Natural killer cell (primary cell): ENCODE data around the gene BAHCC1. TPM values are rescaled to one million over a fixed set of nuclear protein-coding genes. Genes with fewer than 3 reads are reported as not detected.

Experiments used
- ATAC-seq, 3 donors: fragments of 150-1000 bp in 2 of 3; fragments of 200-7000 bp in 1 of 3; cut with Tn5 transposase; 1 replicate in 1 of 3; 2 replicates in 2 of 3; pipeline ENCODE4 v1.10.0; 2021; ENCODE audit warnings: mild to moderate bottlenecking in 2 of 3, moderate library complexity in 2 of 3
- DNase-seq, 2 donors: peaks; one replicate each; pipeline versions ENCODE4 v3.0.0 to v3.0.0-alpha.2; 2013 to 2021; ENCODE audit warnings: mixed read lengths in 1 of 2
- H3K27ac ChIP-seq: one replicate; pipeline ENCODE4 v1.5.1; 2013; ENCODE audit warnings: mild to moderate bottlenecking, low read length
- H3K27me3 ChIP-seq: one replicate; pipeline ENCODE4 v1.6.1; 2013; ENCODE audit warnings: low read length; ENCODE audit not compliant: control insufficient read depth, insufficient read depth
- H3K36me3 ChIP-seq: one replicate; pipeline ENCODE4 v1.6.1; 2013; ENCODE audit warnings: low read length; ENCODE audit not compliant: control insufficient read depth, insufficient read depth
- H3K4me1 ChIP-seq: one replicate; pipeline ENCODE4 v1.6.1; 2013; ENCODE audit warnings: low read length; ENCODE audit not compliant: control insufficient read depth, insufficient read depth
- H3K4me3 ChIP-seq: one replicate; pipeline ENCODE4 v1.5.1; 2013; ENCODE audit warnings: low read length
- H3K9me3 ChIP-seq: one replicate; pipeline ENCODE4 v1.6.1; 2013; ENCODE audit warnings: low read length; ENCODE audit not compliant: control insufficient read depth, insufficient read depth
- H3K27ac Mint-ChIP-seq, 2 donors: one replicate each; pipeline ENCODE4 v1.8.0; 2022; ENCODE audit warnings: mild to moderate bottlenecking in 2 of 2, mixed read lengths in 2 of 2, moderate library complexity in 1 of 2
- H3K27me3 Mint-ChIP-seq, 2 donors: one replicate each; pipeline ENCODE4 v1.8.0; 2022; ENCODE audit warnings: low read depth in 2 of 2, mixed read lengths in 2 of 2
- H3K36me3 Mint-ChIP-seq: one replicate; pipeline ENCODE4 v1.8.0; 2022; ENCODE audit warnings: mixed read lengths
- H3K4me1 Mint-ChIP-seq, 2 donors: one replicate each; pipeline ENCODE4 v1.8.0; 2022; ENCODE audit warnings: mixed read lengths in 2 of 2
- H3K4me3 Mint-ChIP-seq: one replicate; pipeline ENCODE4 v1.8.0; 2022; ENCODE audit warnings: mild to moderate bottlenecking, moderate library complexity, mixed read lengths
- H3K9me3 Mint-ChIP-seq, 2 donors: one replicate each; pipeline ENCODE4 v1.8.0; 2022; ENCODE audit warnings: mixed read lengths in 2 of 2
- CTCF ChIP-seq: fragments of 200-600 bp; IDR thresholded peaks from one replicate; pipeline ENCODE4 v1.8.0; 2022; ENCODE audit warnings: antibody characterized with exemption
- WGBS: methylation state at CpG from one replicate; pipeline ENCODE4 v1.1.7; 2013; ENCODE audit warnings: missing lambda C conversion rate; ENCODE audit not compliant: insufficient coverage; 5-methylcytosine and 5-hydroxymethylcytosine counted together
- intact Hi-C: fragments of 100-400 bp; cut with micrococcal nuclease; formaldehyde crosslinking; loops from one replicate; pipeline ENCODE4 v1.14.2; 2022
- total RNA-seq, 4 donors: library from RNA; stranded (reverse); fragments of 120-200 nt in 1 of 4; gene quantifications; one replicate each; pipeline versions ENCODE4 v1.2.3 to v1.2.4, GENCODE V29; 2013 to 2022

The BAHCC1 gene
- total RNA-seq, 3 donors from 2014 or later (not counting 1 experiment from before 2014, with no cell fraction given) = 2.9 to 17.3 (median 5.7) TPM

GRCh38 chr17:81402530-81402941 is 7.3 kb downstream of the BAHCC1 start:
- peaks cover 19 to 26% of the 10 kb centered on the region in 2 donors for H3K4me1 Mint-ChIP-seq
- Histone ChIP-seq H3K4me1 (peaks cover 28% of the 10 kb centered on the region), H3K27ac (no peak overlapping the region), H3K4me3 (no peak overlapping the region), H3K9me3 (no peaks in the 10 kb centered on the region), H3K27me3 (peaks cover 35% of the 10 kb centered on the region), H3K36me3 (no peaks in the 10 kb centered on the region)
- TF ChIP-seq CTCF = no peak
- H3K4me3 Mint-ChIP-seq = no peak overlapping the region
- ATAC-seq (no peak), DNase-seq (no peak)
- 88% methylated on average over 9 of the region's 9 CpGs for WGBS
- peaks cover 0 to 36% of the 10 kb centered on the region in 2 donors for H3K27me3 Mint-ChIP-seq
- no peaks in the 10 kb centered on the region for H3K9me3 Mint-ChIP-seq
- intact Hi-C loops = no loop called here
- no peak overlapping the region for H3K27ac Mint-ChIP-seq
- no peaks in the 10 kb centered on the region for H3K36me3 Mint-ChIP-seq

- DNase-seq = no peak
These were observed 7.8 kb downstream of the BAHCC1 start for GRCh38 chr17:81402981-81403467.

GRCh38 chr17:81403671-81404534 is 8.6 kb downstream of the BAHCC1 start:
- Mint-ChIP-seq H3K4me1 (peaks cover 11 to 16% of the 10 kb centered on the region in 2 donors), H3K27me3 (peaks cover 0 to 34% of the 10 kb centered on the region in 2 donors), H3K27ac (no peak overlapping the region), H3K36me3 (no peaks in the 10 kb centered on the region), H3K4me3 (no peak overlapping the region), H3K9me3 (no peaks in the 10 kb centered on the region)
- intact Hi-C loops = no loop called here
- DNase-seq = no peak
- H3K27me3 ChIP-seq = peaks cover 24% of the 10 kb centered on the region
- no peak overlapping the region for H3K4me3 ChIP-seq
- no peaks in the 10 kb centered on the region for H3K9me3 ChIP-seq
- H3K36me3 ChIP-seq = no peaks in the 10 kb centered on the region
- ATAC-seq = no peak
- H3K27ac ChIP-seq = no peak overlapping the region
- H3K4me1 ChIP-seq = peaks cover 18% of the 10 kb centered on the region
- 91% methylated on average over 37 of the region's 39 CpGs for WGBS
- TF ChIP-seq CTCF = no peak

More at GRCh38 chr17:81402981-81403467, 7.8 kb downstream of the BAHCC1 start:
- Mint-ChIP-seq H3K4me3 (no peak overlapping the region), H3K4me1 (peaks cover 15 to 23% of the 10 kb centered on the region in 2 donors), H3K36me3 (no peaks in the 10 kb centered on the region), H3K27me3 (peaks cover 0 to 35% of the 10 kb centered on the region in 2 donors), H3K27ac (no peak overlapping the region), H3K9me3 (no peaks in the 10 kb centered on the region)
- Histone ChIP-seq H3K4me1 (peaks cover 26% of the 10 kb centered on the region), H3K9me3 (no peaks in the 10 kb centered on the region), H3K27ac (no peak overlapping the region), H3K27me3 (peaks cover 33% of the 10 kb centered on the region), H3K36me3 (no peaks in the 10 kb centered on the region), H3K4me3 (no peak overlapping the region)
- intact Hi-C loops = no loop called here
- WGBS = 98% methylated on average over 7 of the region's 9 CpGs
- no peak for TF ChIP-seq CTCF
- no peak for ATAC-seq
